ENCODE data around the gene ENPP6.

- no peak for TF ChIP-seq CTCF (conservative IDR thresholded peaks at IDR 0.05; ENCODE audit: low read length)
- no peak for TF ChIP-seq EZH2phosphoT487 (IDR thresholded peaks at IDR 0.05; ENCODE audit: borderline replicate concordance, low read depth, low read length)
Observed at GRCh38 chr4:184192933-184193332, 24.7 kb downstream of the ENPP6 start.

Measured in OCI-LY7 (cell line).